ENCODE results near the gene SEMA3E.

The SEMA3E gene

GRCh38 chr7:83337050-83337449 is 311.9 kb downstream of the SEMA3E start:
- FAIRE-seq, result peak; percentile 10

GRCh38 chr7:83326223-83326622 is 322.7 kb downstream of the SEMA3E start:
- no peak for FAIRE-seq

- FAIRE-seq, result no peak
Observed at GRCh38 chr7:83325083-83325482, 323.9 kb downstream of the SEMA3E start.

GRCh38 chr7:83324596-83324995 is 324.3 kb downstream of the SEMA3E start:
- no peak for FAIRE-seq

GRCh38 chr7:83321011-83321410 is 327.9 kb downstream of the SEMA3E start:
- no peak for FAIRE-seq

- no peak for FAIRE-seq
Observed at GRCh38 chr7:83313931-83314330, 335.0 kb downstream of the SEMA3E start.

Data from colon (tissue), 2 donors.